ENCODE results near the gene FPR1.

The FPR1 gene

GRCh38 chr19:51735759-51736449 is 15.8 kb downstream of the FPR1 start:
- no peak for DNase-seq

DNA sequence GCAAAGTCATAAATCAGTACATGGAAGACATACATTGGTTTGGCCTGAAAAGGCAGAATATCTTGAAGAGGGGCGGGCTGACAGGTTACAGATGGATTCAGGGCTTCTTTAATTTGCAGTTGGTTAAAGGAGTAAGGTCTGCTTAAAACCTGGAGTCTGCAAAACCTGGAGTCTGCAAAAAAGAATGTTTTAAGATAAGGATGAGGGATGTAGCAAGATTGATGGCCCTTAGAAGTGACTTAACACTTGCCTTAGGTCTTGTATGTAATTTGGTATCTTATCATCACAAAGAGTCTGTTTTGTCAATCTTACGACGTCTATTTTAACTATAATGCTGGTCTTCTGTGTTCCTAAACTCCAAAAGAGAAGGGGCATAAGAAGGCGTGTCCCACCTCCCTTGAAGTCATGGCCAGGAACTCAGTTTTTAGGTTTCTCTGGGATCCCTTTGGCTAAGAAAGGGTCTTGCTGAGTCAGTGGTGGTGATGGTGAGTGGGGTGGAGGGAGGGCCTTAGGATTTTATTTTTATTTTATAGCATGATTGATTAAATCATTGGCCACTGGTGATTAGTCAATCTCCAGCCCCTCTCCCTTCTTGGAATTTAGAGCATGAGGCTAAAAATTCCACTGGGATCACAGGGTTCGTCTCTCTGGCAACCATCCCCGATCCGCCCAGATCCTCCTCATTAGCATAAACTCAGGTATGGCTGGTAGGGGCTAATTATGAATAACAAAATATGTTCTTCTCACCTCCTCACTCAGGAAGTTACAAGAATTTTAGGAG is 17.7 kb downstream of the FPR1 start:
- no peak for DNase-seq

DNA sequence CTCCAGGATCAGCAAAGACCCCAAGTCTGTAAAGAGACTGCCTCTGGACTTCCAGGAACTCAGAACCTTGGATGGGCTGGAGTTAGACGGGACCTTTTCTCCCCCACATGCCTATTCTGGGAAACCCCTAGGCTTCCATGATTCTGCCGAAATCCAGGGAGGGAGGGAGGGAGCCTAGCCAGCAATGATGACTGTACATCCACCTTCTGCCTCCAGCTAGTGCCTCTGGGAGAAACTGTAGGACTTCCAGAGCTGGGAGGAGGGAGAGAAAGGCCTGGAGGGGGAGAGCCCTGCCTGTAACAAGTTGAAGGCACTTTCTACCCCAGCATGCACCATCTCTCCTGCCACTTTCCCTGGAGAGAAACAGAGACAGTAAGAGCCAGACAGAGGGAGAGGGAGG is 21.9 kb downstream of the FPR1 start:
- no peak for DNase-seq

GRCh38 chr19:51727349-51727880 is 24.3 kb downstream of the FPR1 start:
- no peak for DNase-seq

DNA sequence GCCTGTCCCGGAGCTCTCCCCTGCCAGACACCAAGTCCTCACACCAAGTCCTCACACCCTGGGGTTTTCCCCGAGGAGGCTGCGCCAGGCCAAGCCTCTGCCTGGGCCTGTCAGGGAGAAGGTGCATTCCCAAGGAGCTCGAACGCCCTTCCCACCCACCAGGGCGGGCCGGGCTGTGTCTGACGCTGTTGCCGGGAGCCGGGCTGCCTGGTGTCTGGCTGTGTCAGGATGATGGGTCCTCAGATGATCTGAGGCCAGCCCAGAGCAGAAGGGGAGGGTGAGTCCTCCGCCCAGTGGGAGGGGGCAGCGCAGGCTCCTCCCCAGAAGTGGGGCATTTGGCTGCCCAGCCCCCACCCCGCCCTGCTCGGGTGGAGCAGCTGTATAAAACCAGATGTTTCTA is 25.6 kb downstream of the FPR1 start:
- no peak for DNase-seq

DNA sequence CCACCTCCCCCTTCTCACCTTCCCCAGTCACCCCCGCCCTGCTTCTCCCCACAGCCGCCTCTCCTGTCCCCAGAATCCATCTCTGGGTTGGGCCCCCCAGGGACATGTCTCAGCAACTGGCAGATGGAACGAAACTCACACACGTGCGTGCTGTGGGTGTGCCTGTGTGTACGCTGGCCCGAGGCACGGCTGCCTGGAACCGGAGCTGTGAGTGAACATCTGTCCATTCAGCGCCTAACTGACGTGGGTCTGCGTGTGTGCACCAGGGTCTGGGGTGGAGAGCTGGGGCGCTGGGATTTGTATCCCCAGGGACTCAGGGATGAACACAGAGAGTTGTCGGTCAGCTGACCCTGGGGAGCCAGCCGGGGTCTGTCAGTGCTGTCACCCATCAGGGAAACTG is 27.1 kb downstream of the FPR1 start:
- DNase-seq: no peak

DNA sequence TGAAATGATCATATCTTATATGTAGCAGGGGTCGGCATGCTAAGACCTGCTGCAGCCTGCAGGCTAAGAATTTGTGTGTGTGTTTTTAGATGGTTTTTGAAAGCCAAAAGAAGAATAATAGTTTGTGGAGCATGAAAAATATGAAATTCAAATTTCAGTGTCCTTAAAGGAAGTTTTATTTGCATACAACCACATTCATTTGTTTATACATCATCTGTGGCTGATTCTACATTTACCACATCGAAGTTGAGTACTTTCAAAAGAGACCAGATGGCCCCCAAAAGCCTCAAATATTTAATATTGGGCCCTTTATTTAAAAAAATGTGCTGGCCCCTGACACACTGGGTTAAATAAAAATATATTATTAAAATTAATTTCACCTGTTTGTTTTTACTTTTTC is 29.2 kb downstream of the FPR1 start:
- no peak for DNase-seq

DNA sequence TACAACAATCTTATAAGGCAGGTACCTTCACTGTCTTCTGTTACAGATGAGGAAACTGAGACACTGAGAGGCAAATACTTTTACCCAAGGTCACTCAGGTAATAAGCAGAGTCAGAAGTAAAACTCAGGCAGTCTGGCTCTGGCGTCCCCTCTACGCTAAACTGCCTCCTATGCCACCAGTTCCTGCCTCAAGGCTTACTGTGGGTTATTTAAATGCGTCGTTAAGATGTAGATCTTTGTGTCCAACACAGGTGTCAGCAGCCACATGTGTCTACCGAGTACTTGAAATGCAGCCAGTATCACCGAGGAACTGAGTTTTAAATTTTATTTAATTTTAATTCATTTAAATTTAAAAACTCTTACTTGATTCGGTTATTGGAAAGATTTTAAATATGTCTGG is 29.8 kb downstream of the FPR1 start:
- no peak for DNase-seq

GRCh38 chr19:51719251-51719988 is 32.3 kb downstream of the FPR1 start:
- no peak for DNase-seq

DNA sequence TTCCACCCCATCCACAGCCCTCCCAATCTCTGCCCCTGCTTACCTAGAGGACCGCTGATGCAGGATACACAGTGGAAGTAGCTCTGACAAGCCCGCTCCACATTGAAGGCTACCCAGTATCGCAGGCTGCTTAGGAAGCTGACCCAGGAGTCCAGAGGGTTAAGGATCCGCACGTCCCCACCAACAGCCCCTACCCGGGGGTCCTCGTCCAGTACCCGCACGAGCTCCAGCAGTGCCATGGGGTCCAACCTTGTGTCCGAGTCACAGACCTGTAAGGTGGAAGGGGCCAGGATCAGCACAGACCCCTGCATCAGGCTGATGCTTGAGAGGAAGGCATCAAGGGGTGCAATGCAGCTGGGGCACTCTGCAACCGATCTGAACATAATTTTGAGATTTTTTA is 34.8 kb downstream of the FPR1 start:
- DNase-seq: no peak

- DNase-seq: no peak
These were observed 35.8 kb downstream of the FPR1 start for GRCh38 chr19:51715850-51716249.

DNA sequence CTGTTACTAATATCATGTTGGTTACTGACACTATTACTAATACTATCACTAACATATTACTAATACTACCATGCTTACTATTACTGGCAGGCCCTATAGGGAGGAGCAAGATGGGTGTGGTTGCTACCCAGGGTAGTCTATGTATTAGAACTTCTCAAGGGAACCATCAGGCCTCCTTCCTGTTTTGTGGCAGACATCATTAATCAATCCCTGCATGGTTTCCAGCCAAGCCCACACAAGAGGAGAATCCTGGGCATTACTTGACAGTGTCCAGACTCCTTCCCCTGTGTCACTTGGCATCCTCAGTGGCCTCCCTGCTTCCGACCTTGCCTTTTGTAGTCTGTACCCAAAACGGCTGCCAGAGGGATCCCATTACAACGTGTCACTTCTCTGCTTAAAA is 36.8 kb downstream of the FPR1 start:
- DNase-seq: no peak

- no peak for DNase-seq
These were observed 38.1 kb downstream of the FPR1 start for GRCh38 chr19:51713319-51714285.

- DNase-seq: no peak
These were observed 39.1 kb downstream of the FPR1 start for GRCh38 chr19:51712461-51713081.

DNA sequence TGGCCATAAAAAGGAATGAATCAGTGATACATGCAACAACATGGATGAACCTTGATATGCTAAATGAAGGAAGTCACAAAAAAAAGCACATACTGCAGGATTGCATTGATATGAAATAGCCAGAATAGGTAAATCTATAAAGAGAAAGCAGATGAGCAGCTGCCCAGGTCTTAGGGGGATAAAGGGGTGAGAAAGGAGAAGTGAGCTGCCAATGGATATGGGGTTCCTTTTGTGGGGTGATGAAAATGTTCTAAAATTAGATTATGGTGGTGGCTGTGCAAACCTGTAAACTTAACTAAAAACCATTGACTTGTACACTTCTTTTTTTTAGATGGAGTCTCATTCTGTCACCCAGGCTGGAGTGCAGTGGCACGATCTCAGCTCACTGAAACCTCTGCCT is 40.0 kb downstream of the FPR1 start:
- no peak for DNase-seq

DNA sequence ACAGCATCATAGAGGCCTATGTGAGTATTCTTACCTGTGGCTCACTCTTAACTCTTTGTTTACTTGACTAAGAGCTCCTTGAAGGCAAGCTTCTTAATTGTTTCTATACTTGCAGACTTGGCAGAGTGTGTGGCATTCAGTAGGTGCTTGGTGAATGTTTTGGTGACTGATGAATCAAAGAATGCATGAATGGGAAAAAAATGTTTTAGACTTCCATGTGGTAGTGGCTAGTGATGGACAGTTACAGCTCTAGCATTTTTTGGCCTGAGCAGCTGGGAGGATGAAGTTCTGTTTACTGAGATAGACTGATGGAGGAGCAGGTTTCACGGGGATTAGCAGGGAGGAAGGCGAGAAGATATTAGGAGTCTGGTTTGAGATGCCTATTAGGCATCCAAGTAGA is 41.5 kb downstream of the FPR1 start:
- DNase-seq: no peak

- DNase-seq: no peak
These were observed 42.1 kb downstream of the FPR1 start for GRCh38 chr19:51709575-51709974.

DNA sequence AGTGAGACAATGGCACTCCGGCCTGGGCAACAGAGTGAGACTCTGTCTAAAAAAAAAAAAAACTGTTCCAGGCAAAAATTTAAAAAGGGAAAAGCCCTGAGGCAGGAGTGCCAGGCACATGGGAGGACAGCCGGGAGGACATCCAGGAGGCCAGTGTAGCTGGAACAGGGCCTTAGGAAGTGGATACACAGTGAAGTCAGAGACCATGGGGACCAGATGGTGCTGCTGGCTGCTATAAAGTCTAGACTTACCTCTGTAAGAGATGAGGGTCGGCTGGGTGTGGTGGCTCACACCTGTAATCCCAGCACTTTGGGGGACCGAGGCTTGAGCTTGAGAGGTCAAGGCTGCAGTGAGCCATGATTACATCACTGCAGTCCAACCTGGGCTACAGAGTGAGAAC is 42.9 kb downstream of the FPR1 start:
- no peak for DNase-seq

DNA sequence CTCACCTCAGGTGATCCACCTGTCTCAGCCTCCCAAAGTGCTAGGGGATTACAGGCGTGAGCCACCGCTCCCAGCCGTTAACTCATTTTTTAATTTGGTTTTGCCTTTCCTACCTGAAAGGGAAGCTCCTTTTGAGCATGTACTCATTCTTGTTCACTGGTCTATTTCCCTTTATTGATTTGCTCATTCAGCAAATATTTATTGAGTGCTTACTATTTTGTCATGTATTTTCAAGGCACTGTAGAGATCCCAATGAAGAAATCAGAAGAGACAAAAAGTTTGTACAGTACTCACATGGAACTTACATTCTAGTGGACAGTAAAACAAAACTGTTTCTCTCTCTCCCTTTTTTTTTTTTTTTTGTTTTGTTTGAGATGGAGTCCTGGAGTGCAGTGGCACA is 44.8 kb downstream of the FPR1 start:
- DNase-seq: no peak

DNA sequence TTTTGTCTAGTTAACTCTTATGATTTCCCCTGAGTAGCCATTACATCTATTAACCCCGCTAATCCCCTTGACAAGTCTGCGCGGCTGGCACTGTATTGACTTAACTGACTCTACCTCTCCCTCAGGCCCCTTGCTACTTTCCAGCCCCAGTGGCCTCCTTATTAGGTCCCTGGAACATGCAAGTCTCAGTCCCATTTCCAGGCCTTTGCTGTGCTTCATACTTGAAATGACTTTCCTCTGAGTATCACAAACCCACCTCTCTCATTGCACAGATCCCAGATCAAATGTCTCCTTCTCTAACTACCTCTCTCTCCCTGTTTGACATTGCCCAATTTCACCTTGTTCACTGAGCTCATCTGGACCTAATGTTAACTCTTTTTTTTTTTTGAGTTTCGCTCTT is 45.4 kb downstream of the FPR1 start:
- no peak for DNase-seq

- no peak for DNase-seq
These were observed 47.1 kb downstream of the FPR1 start for GRCh38 chr19:51704626-51705025.

All from T-helper 1 cell (primary cell).